Upper lobe of right lung (tissue), 1 donor: ENCODE measurements around the gene FAM181A. TPM values are rescaled to one million over a fixed set of nuclear protein-coding genes. Genes with fewer than 3 reads are reported as not detected.

Experiments used
- ATAC-seq: fragments of 200-7000 bp; cut with Tn5 transposase; one replicate; pipeline ENCODE4 v1.9.1; 2020; ENCODE audit warnings: mild to moderate bottlenecking, moderate library complexity
- DNase-seq: peaks from one replicate; pipeline ENCODE4 v3.0.0-alpha.2; 2020
- H3K27ac ChIP-seq: fragments of 200-600 bp; one replicate; pipeline ENCODE4 v1.8.0; 2022
- H3K27me3 ChIP-seq: fragments of 200-600 bp; one replicate; pipeline ENCODE4 v1.8.0; 2022; ENCODE audit warnings: mild to moderate bottlenecking
- H3K36me3 ChIP-seq: fragments of 200-600 bp; one replicate; pipeline ENCODE4 v1.8.0; 2022
- H3K4me1 ChIP-seq: fragments of 200-600 bp; one replicate; pipeline ENCODE4 v1.8.0; 2022
- H3K4me3 ChIP-seq: fragments of 200-600 bp; one replicate; pipeline ENCODE4 v1.8.0; 2022; ENCODE audit warnings: mild to moderate bottlenecking
- H3K9me3 ChIP-seq: fragments of 200-600 bp; one replicate; pipeline ENCODE4 v1.8.0; 2022
- intact Hi-C: fragments of 100-400 bp; cut with DNase I; formaldehyde crosslinking; loops from one replicate; pipeline ENCODE4 v1.11.0; 2022
- total RNA-seq: library from RNA; stranded (reverse); fragmentation: NEBNext Ultra II Directional; extraction: Animal tissue kit (Norgen Biotek cat#: 25700); gene quantifications from one replicate; pipeline ENCODE4 v1.2.1, GENCODE V29; 2021
- TF ChIP-seq, protein P1 (sequence below): fragments of 200-600 bp; IDR thresholded peaks from one replicate; pipeline ENCODE4 v1.8.0; 2022; ENCODE audit warnings: antibody characterized with exemption
- donor health status: DM: no; HTN: yes; CAD: no; lungs with severe emphysema.

Gene FAM181A
- total RNA-seq, 1 donor from 2014 or later = 3.5 TPM

DNA sequence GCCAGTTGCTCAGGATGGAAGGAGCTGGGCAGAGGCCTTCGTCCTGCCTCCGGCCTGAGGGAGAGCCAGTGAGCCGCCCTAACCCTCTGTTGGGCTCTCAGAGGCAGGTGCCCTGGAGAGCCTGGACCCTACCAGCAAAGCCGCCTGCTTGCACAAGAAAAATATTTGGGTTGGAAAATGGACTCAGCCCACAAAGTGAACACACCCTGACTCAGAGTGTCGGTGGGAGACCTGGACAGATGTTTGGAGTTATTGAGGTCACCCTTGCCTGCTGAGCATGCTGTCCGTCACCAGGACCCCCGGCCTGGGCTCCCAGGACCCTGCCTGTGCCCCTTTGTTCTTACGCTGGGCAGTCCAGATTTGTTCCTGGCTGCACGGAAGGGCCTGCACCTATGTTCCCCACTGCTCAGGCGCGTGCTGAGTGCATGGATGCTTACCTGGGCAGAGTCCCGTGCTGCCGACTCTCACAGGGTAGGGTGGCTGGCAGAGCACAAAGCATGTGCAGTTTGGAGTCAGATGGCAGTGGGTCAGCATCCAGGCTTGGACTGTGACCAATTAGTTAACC lies 22.4 kb downstream of the FAM181A start:
- Histone ChIP-seq H3K27ac (no peak overlapping the region), H3K4me3 (no peak overlapping the region), H3K36me3 (no peaks in the 10 kb centered on the region), H3K27me3 (no peaks in the 10 kb centered on the region), H3K9me3 (no peaks in the 10 kb centered on the region), H3K4me1 (no peaks in the 10 kb centered on the region)
- TF ChIP-seq, protein P1, sequence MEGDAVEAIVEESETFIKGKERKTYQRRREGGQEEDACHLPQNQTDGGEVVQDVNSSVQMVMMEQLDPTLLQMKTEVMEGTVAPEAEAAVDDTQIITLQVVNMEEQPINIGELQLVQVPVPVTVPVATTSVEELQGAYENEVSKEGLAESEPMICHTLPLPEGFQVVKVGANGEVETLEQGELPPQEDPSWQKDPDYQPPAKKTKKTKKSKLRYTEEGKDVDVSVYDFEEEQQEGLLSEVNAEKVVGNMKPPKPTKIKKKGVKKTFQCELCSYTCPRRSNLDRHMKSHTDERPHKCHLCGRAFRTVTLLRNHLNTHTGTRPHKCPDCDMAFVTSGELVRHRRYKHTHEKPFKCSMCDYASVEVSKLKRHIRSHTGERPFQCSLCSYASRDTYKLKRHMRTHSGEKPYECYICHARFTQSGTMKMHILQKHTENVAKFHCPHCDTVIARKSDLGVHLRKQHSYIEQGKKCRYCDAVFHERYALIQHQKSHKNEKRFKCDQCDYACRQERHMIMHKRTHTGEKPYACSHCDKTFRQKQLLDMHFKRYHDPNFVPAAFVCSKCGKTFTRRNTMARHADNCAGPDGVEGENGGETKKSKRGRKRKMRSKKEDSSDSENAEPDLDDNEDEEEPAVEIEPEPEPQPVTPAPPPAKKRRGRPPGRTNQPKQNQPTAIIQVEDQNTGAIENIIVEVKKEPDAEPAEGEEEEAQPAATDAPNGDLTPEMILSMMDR = no peak
- intact Hi-C loops = no loop called here
- ATAC-seq = no peak
- DNase-seq = no peak

DNA sequence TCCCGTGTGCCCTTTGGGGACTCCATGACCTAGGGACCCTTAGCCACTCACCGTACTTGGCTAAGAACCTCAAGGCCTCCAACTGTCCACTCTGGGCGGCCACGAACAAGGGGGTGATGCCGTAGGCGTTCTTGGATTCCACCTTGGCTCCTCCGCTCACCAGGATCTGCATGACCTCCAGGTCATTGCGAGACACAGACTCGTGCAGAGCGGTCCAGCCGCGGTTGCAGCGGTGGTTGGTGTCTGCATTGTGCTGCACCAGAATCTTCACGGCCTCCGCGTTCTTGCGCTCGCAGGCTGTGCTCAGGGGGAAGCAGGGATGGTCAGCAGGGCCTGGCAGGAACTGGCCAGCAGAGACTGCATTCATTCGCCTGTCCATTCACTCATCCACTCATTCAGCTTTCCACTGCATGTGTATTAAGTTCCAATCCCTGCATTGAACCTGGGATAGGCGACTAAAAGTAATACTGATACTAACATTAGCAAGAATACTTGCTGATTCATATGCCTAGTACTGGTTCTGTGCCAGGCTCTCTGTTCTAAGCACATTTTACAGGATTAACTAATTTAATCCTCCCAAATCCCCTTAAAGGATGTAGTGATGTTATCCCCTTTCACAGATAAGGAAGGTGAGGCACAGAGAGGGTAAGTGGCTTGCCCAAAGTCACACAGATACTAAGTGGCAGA lies 23.9 kb downstream of the FAM181A start:
- DNase-seq = no peak
- no peaks in the 10 kb centered on the region for H3K36me3 ChIP-seq

DNA sequence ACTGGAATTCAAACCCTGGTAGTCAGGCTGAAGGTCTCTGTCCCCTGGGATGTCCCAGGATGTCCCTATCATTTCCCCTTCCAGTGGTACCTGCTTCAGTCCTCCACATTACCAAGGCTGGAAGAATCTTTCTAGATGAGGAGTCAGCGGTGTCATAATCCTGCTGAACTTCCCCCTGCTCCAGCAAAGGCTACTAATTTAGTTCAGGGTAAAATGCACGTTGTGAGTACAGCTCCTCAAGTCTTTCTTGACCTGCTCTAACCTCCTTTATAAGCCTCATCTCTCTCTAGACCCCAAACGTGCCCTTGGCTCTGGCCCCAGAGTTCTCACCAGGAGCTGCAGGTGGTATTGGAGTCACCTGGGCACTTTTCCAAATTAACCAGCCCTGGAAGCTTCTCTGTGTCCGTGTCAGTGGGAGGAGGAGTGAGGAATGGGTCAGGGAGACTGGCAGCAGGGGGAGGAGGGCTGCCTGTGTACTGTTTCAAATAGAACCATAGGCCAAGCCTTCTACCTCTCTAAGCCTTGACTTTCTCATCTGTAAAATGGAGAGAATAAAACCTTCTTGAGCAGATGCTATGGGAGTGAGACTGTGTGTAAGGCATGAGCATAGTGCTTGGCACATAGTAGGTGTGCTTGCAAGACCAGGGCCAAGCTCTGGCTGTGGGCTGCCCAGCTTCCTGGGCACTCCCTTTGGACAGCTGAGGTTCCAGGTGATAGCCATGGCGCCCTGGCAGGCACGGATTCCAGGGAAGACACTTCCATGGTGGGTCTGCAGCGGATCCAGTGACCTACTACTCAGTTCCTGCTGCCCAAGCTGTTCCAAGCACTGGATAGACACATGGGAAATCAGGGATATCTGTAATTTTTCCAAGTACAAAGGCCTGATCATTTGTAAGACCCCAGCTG lies 24.7 kb downstream of the FAM181A start:
- Histone ChIP-seq H3K9me3 (no peaks in the 10 kb centered on the region), H3K27me3 (no peaks in the 10 kb centered on the region), H3K27ac (no peak overlapping the region), H3K4me3 (no peak overlapping the region), H3K4me1 (peaks cover 15% of the 10 kb centered on the region), H3K36me3 (no peaks in the 10 kb centered on the region)
- TF ChIP-seq, protein P1 = no peak
- ATAC-seq (no peak), DNase-seq (no peak)
- intact Hi-C loops = no loop called here

More for the DNA sequence above, 23.9 kb downstream of the FAM181A start:
- no peaks in the 10 kb centered on the region for H3K27me3 ChIP-seq
- intact Hi-C loops = no loop called here
- H3K4me3 ChIP-seq = no peak overlapping the region
- no peaks in the 10 kb centered on the region for H3K9me3 ChIP-seq
- TF ChIP-seq, protein P1 = no peak
- H3K27ac ChIP-seq = no peak overlapping the region
- H3K4me1 ChIP-seq = peaks cover 8% of the 10 kb centered on the region
- no peak for ATAC-seq

DNA sequence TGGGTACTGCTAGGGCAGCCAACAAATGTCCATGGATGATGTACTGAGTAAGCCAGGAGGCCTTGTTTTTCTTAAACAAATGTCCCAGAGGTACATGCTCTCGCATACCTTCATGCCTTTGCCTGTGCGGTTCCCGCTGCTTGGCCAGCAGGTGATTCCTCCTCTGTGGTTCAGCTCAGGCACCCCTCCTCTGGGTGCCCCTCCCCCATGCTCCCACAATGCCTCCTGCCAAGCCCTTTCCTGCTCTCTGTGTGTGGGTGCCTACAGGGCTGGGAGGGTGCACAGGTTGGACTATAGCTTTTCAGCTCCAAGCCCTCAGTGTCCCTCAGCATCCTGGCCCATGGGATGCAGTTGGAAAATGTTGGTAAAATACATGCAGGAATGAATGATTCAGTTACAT lies 25.7 kb downstream of the FAM181A start:
- TF ChIP-seq, protein P1 = no peak
- Histone ChIP-seq H3K9me3 (no peaks in the 10 kb centered on the region), H3K27me3 (no peaks in the 10 kb centered on the region), H3K4me1 (peaks cover 15% of the 10 kb centered on the region), H3K36me3 (no peaks in the 10 kb centered on the region), H3K4me3 (no peak overlapping the region), H3K27ac (no peak overlapping the region)
- DNase-seq (no peak), ATAC-seq (no peak)
- intact Hi-C loops = no loop called here

DNA sequence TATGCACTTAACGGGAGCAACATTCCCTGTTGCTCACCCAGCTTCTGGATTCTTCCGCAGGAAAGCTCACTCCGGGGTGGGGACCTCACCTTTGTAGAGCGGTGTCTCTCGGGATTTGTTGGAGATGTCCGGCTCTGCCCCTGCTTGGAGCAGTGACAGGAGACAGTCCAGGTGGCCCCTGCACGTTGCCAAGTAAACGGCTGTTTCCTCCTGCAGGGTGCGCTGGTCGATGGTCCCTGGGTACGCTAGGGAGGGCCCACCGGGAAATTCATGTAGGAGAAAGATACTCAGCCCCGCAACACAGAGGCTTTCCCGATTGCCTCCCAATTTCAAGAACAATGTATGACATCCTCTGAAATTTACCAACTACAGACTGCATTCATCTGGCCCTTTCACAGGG lies 26.1 kb downstream of the FAM181A start:
- Histone ChIP-seq H3K27me3 (no peaks in the 10 kb centered on the region), H3K4me1 (peaks cover 15% of the 10 kb centered on the region), H3K9me3 (no peaks in the 10 kb centered on the region), H3K36me3 (no peaks in the 10 kb centered on the region), H3K4me3 (no peak overlapping the region), H3K27ac (no peak overlapping the region)
- TF ChIP-seq, protein P1 = no peak
- ATAC-seq = no peak
- DNase-seq = no peak
- intact Hi-C loops = no loop called here
